ENCODE data around the gene OR8G1. TPM values are rescaled to one million over a fixed set of nuclear protein-coding genes. Genes with fewer than 3 reads are reported as not detected.

Gene OR8G1
- total RNA-seq, 1 donor from 2014 or later = not detected

GRCh38 chr11:124197999-124198398 lies 42.9 kb upstream of the OR8G1 start:
- Histone ChIP-seq H3K36me3 (no peaks in the 10 kb centered on the region), H3K27ac (no peak overlapping the region), H3K4me3 (no peak overlapping the region), H3K4me1 (no peaks in the 10 kb centered on the region), H3K27me3 (no peaks in the 10 kb centered on the region), H3K9me3 (no peaks in the 10 kb centered on the region)
- intact Hi-C loops (cut with DNase I) = no loop called here
- TF ChIP-seq POLR2AphosphoS5 (IDR thresholded peaks at IDR 0.05; ENCODE audit: insufficient read depth in 1 of 2, low read depth in 1 of 2) (no peak), POLR2A (IDR thresholded peaks at IDR 0.05) (no peak), CTCF (IDR thresholded peaks at IDR 0.05) (no peak)
- DNase-seq (ENCODE audit: extremely low spot score in 2 of 2) = no peak

DNA sequence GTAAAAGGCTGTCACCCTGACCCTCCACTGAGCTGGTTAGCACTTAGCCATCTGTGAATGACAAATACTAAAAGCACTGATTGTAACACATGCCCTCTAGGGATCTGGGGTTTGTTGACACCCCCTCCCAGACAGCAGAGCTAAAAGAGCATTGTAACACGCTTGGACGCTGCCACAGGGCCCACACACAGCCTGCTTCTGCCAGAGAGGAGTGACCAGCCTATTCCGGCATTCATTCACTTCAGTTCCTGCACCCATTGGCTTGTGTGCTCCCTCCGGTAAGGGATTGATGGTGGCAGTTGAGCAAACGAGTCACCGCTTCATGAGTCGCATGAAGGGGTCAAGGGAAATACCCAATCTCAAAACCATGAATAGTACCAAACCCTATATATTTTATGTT lies 42.0 kb upstream of the OR8G1 start:
- DNase-seq (ENCODE audit: extremely low spot score in 2 of 2) = no peak
- Histone ChIP-seq H3K4me3 (no peak overlapping the region), H3K9me3 (no peaks in the 10 kb centered on the region), H3K27me3 (no peaks in the 10 kb centered on the region), H3K36me3 (no peaks in the 10 kb centered on the region), H3K4me1 (no peaks in the 10 kb centered on the region), H3K27ac (no peak overlapping the region)
- TF ChIP-seq POLR2A (IDR thresholded peaks at IDR 0.05) (no peak), CTCF (IDR thresholded peaks at IDR 0.05) (no peak), POLR2AphosphoS5 (IDR thresholded peaks at IDR 0.05; ENCODE audit: insufficient read depth in 1 of 2, low read depth in 1 of 2) (no peak)
- intact Hi-C loops (cut with DNase I) = no loop called here

GRCh38 chr11:124199702-124200101 lies 41.2 kb upstream of the OR8G1 start:
- Histone ChIP-seq H3K27ac (no peak overlapping the region), H3K36me3 (no peaks in the 10 kb centered on the region), H3K4me3 (no peak overlapping the region), H3K9me3 (no peaks in the 10 kb centered on the region), H3K27me3 (no peaks in the 10 kb centered on the region), H3K4me1 (no peaks in the 10 kb centered on the region)
- no peak for TF ChIP-seq POLR2AphosphoS5 (IDR thresholded peaks at IDR 0.05; ENCODE audit: insufficient read depth in 1 of 2, low read depth in 1 of 2)
- TF ChIP-seq POLR2A (IDR thresholded peaks at IDR 0.05) = no peak
- no peak for TF ChIP-seq CTCF (IDR thresholded peaks at IDR 0.05)
- no peak for DNase-seq (ENCODE audit: extremely low spot score in 2 of 2)
- intact Hi-C loops (cut with DNase I) = no loop called here

GRCh38 chr11:124200671-124201070 lies 40.2 kb upstream of the OR8G1 start:
- no peak for TF ChIP-seq POLR2AphosphoS5 (IDR thresholded peaks at IDR 0.05; ENCODE audit: insufficient read depth in 1 of 2, low read depth in 1 of 2)
- no peak for TF ChIP-seq CTCF (IDR thresholded peaks at IDR 0.05)
- no peak for TF ChIP-seq POLR2A (IDR thresholded peaks at IDR 0.05)

DNA sequence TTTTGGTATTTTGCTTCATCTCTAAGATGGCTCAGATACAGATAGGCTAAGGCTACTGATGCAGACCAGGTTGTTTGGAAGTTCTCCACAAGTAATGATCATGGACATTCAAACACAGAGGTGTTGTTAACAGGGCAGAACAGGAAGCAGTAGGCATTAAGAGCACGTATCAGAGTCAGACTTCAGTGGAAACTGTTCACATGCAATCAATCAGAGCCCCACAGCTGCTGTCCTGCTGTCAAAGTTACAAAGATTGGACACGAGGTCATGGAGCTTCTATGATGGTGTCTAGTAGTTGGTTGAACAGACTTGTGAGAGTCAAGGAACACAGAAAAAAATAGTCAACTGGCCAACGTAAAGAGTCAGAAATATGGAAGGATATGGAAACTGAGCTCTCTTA lies 37.9 kb upstream of the OR8G1 start:
- DNase-seq (ENCODE audit: extremely low spot score in 2 of 2) = no peak
- Histone ChIP-seq H3K9me3 (no peaks in the 10 kb centered on the region), H3K4me1 (no peaks in the 10 kb centered on the region), H3K27me3 (no peaks in the 10 kb centered on the region), H3K4me3 (no peak overlapping the region), H3K36me3 (no peaks in the 10 kb centered on the region), H3K27ac (no peak overlapping the region)
- intact Hi-C loops (cut with DNase I) = no loop called here
- no peak for TF ChIP-seq POLR2AphosphoS5 (IDR thresholded peaks at IDR 0.05; ENCODE audit: insufficient read depth in 1 of 2, low read depth in 1 of 2)
- TF ChIP-seq CTCF (IDR thresholded peaks at IDR 0.05) = no peak
- TF ChIP-seq POLR2A (IDR thresholded peaks at IDR 0.05) = no peak

More at GRCh38 chr11:124200671-124201070, 40.2 kb upstream of the OR8G1 start:
- Histone ChIP-seq H3K27ac (no peak overlapping the region), H3K4me1 (no peaks in the 10 kb centered on the region), H3K27me3 (no peaks in the 10 kb centered on the region), H3K4me3 (no peak overlapping the region), H3K36me3 (no peaks in the 10 kb centered on the region), H3K9me3 (no peaks in the 10 kb centered on the region)
- intact Hi-C loops (cut with DNase I) = no loop called here
- no peak for DNase-seq (ENCODE audit: extremely low spot score in 2 of 2)

All from vagina (tissue), 2 donors.